ENCODE data around the gene CCDC182. TPM values are rescaled to one million over a fixed set of nuclear protein-coding genes. Genes with fewer than 3 reads are reported as not detected.

Gene CCDC182
- total RNA-seq, 1 experiment from 2014 or later: not detected

DNA sequence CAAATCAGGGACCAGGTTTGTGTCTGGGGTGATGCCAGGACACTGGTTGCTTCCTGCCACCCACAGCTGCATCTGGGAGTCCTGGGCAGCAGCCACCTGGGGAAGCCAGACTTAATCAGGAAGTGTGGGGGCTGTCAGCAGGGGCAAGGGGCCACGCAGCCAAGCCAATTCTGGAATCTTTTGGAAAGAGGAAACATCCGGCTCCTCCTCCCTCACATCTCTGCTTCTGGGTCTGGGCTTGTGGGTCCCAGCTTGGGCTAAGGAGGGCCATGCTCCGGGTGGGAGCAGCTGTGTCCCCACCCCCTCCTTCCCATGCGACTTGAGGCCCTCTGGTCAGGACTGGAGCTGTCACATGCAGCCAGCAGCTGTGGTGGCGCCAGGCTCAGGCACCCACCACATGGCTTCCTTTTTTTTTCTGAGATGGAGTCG, 37.0 kb upstream of the CCDC182 start:
- no peaks in the 10 kb centered on the region for H3K9me3 Mint-ChIP-seq (ENCODE audit: unreplicated experiment)
- ChIA-PET CTCF (interaction anchor here (0.6 to 2.9 kb wide), 4 partner anchors 12 to 110 kb away, joined by 3 to 8 read pairs (median 4); no protein-coding TSS in a partner anchor), POLR2A (no interaction called here)
- DNase-seq (ENCODE audit: unreplicated experiment): no peak
- intact Hi-C loops (cut with micrococcal nuclease): no loop called here
- no peak overlapping the region for H3K4me3 Mint-ChIP-seq (ENCODE audit: unreplicated experiment)
- no peak for TF ChIP-seq CTCF (IDR thresholded peaks at IDR 0.05; ENCODE audit: unreplicated experiment)
- no peak overlapping the region for H3K27ac Mint-ChIP-seq (ENCODE audit: low read depth, unreplicated experiment)
- no peaks in the 10 kb centered on the region for H3K36me3 Mint-ChIP-seq (ENCODE audit: insufficient read depth, unreplicated experiment)
- no TSS peak for BruUV-seq (replicated peaks)
- no peaks in the 10 kb centered on the region for H3K4me1 Mint-ChIP-seq (ENCODE audit: insufficient read depth, unreplicated experiment)
- H3K27me3 Mint-ChIP-seq (ENCODE audit: insufficient read depth, unreplicated experiment): peaks cover 3% of the 10 kb centered on the region

DNA sequence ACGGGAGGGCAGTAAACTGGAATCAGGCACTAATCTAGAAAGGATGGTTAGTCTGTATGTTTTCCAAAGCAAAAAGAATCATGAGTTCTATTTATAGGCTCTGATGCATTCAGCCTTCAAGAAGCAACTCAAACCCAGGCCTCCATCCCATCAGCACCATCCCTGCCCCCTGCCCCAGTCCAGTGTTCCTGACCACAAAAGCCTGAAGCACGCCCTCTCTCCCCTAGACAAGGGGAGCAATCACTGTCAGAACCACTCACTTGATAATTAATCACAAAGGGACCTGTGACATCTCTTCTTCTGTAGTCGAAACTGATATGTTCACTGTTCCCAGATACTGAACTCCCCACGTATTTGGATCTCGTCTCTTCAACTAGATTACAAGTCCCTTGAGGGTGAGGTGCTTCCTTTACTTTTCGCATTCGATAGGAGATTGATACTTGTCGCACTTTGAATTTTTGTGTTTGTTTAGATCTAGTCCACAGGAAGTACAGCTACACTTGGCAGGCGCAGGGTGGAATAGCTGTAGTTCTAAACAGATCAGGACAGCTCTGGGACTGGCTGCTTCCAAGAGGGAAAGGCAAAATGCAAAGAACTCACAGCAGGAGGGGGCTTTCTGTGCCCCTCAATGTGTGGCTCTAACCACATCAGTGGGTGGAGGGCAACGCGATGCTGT, 36.4 kb upstream of the CCDC182 start:
- CTCF ChIA-PET: interaction anchor here (1.7 kb wide), 1 partner anchor 14 kb away, joined by 5 read pairs; no protein-coding TSS in a partner anchor
- H3K27me3 Mint-ChIP-seq (ENCODE audit: insufficient read depth, unreplicated experiment): peaks cover 9% of the 10 kb centered on the region
- TF ChIP-seq CTCF (IDR thresholded peaks at IDR 0.05; ENCODE audit: unreplicated experiment): no peak
- no peaks in the 10 kb centered on the region for H3K9me3 Mint-ChIP-seq (ENCODE audit: unreplicated experiment)
- H3K27ac Mint-ChIP-seq (ENCODE audit: low read depth, unreplicated experiment): no peak overlapping the region
- no TSS peak for BruUV-seq (replicated peaks)
- H3K4me1 Mint-ChIP-seq (ENCODE audit: insufficient read depth, unreplicated experiment): no peaks in the 10 kb centered on the region
- H3K4me3 Mint-ChIP-seq (ENCODE audit: unreplicated experiment): no peak overlapping the region
- H3K36me3 Mint-ChIP-seq (ENCODE audit: insufficient read depth, unreplicated experiment): no peaks in the 10 kb centered on the region
- POLR2A ChIA-PET: no interaction called here
- intact Hi-C loops (cut with micrococcal nuclease): no loop called here
- no peak for DNase-seq (ENCODE audit: unreplicated experiment)

GRCh38 chr17:57779706-57780105, 34.6 kb upstream of the CCDC182 start:
- H3K4me3 Mint-ChIP-seq (ENCODE audit: unreplicated experiment): no peak overlapping the region
- no peaks in the 10 kb centered on the region for H3K4me1 Mint-ChIP-seq (ENCODE audit: insufficient read depth, unreplicated experiment)
- DNase-seq (ENCODE audit: unreplicated experiment): no peak
- no peaks in the 10 kb centered on the region for H3K9me3 Mint-ChIP-seq (ENCODE audit: unreplicated experiment)
- no peak for TF ChIP-seq CTCF (IDR thresholded peaks at IDR 0.05; ENCODE audit: unreplicated experiment)
- peaks cover 27% of the 10 kb centered on the region for H3K27me3 Mint-ChIP-seq (ENCODE audit: insufficient read depth, unreplicated experiment)
- ChIA-PET CTCF (interaction anchor here (0.6 to 1.2 kb wide), 3 partner anchors 12 to 666 kb away, joined by 3 to 5 read pairs (median 4); no protein-coding TSS in a partner anchor), POLR2A (interaction anchor here (0.7 kb wide), 1 partner anchor 33 kb away, joined by 3 read pairs; no protein-coding TSS in a partner anchor)
- no TSS peak for BruUV-seq (replicated peaks)
- H3K27ac Mint-ChIP-seq (ENCODE audit: low read depth, unreplicated experiment): no peak overlapping the region
- intact Hi-C loops (cut with micrococcal nuclease): no loop called here
- no peaks in the 10 kb centered on the region for H3K36me3 Mint-ChIP-seq (ENCODE audit: insufficient read depth, unreplicated experiment)

- CTCF ChIA-PET: interaction anchor here (1.2 kb wide), 1 partner anchor 13 kb away, joined by 4 read pairs; no protein-coding TSS in a partner anchor
- no peaks in the 10 kb centered on the region for H3K4me1 Mint-ChIP-seq (ENCODE audit: insufficient read depth, unreplicated experiment)
- no peak for DNase-seq (ENCODE audit: unreplicated experiment)
- H3K4me3 Mint-ChIP-seq (ENCODE audit: unreplicated experiment): no peak overlapping the region
- BruUV-seq (replicated peaks): no TSS peak
- no peaks in the 10 kb centered on the region for H3K36me3 Mint-ChIP-seq (ENCODE audit: insufficient read depth, unreplicated experiment)
- TF ChIP-seq CTCF (IDR thresholded peaks at IDR 0.05; ENCODE audit: unreplicated experiment): no peak
- H3K27ac Mint-ChIP-seq (ENCODE audit: low read depth, unreplicated experiment): no peak overlapping the region
- POLR2A ChIA-PET: no interaction called here
- intact Hi-C loops (cut with micrococcal nuclease): no loop called here
- no peaks in the 10 kb centered on the region for H3K9me3 Mint-ChIP-seq (ENCODE audit: unreplicated experiment)
- peaks cover 37% of the 10 kb centered on the region for H3K27me3 Mint-ChIP-seq (ENCODE audit: insufficient read depth, unreplicated experiment)
Measured at GRCh38 chr17:57778306-57778705, 33.2 kb upstream of the CCDC182 start.
